OCI-LY7 (cell line): ENCODE measurements around the gene DEF6. TPM values are rescaled to one million over a fixed set of nuclear protein-coding genes. Genes with fewer than 3 reads are reported as not detected.

Experiments
- BruUV-seq: library from RNA; stranded (reverse); fragments of 400-500 nt; replicated peaks from 2 replicates; lab custom pipeline; 2021; lab: Mats Ljungman, UMichigan
- CTCF ChIA-PET: fragments of 300-600 bp; sonication (Branson Sonifier 250); formaldehyde crosslinking; loops from one replicate; lab custom pipeline; 2022; ENCODE audit warnings: antibody characterized with exemption; ENCODE audit not compliant: unreplicated experiment; lab: Charles Lee
- POLR2A ChIA-PET: fragments of 300-600 bp; sonication (Branson Sonifier 250); formaldehyde crosslinking; loops from one replicate; lab custom pipeline; 2022; ENCODE audit warnings: antibody characterized with exemption; lab: Charles Lee
- DNase-seq: peaks from one replicate; pipeline ENCODE4 v3.0.0-alpha.2; 2015; ENCODE audit warnings: low spot score
- H2AFZ ChIP-seq: fragments of 200-600 bp; sonication (generic), shearing (Covaris generic); 2 replicates; pipeline ENCODE4 v1.6.1; 2014; ENCODE audit warnings: mild to moderate bottlenecking, antibody characterized with exemption, low read length, moderate library complexity
- H3K27ac ChIP-seq: fragments of 200-600 bp; sonication (generic); 2 replicates; pipeline ENCODE4 v1.5.1; 2014; ENCODE audit warnings: mixed run types, low read depth, mild to moderate bottlenecking, moderate library complexity, low read length, inconsistent platforms; ENCODE audit not compliant: poor library complexity, severe bottlenecking
- H3K36me3 ChIP-seq: fragments of 200-600 bp; sonication (generic); 2 replicates; pipeline ENCODE4 v1.6.1; 2014; ENCODE audit warnings: mild to moderate bottlenecking, antibody characterized with exemption, low read length, moderate library complexity, mixed read lengths; ENCODE audit not compliant: insufficient read depth
- H3K4me1 ChIP-seq: fragments of 200-600 bp; sonication (generic); 2 replicates; pipeline ENCODE4 v1.5.1; 2014; ENCODE audit warnings: mild to moderate bottlenecking, low read length; ENCODE audit not compliant: insufficient read depth, poor library complexity, severe bottlenecking
- H3K4me2 ChIP-seq: fragments of 200-600 bp; sonication (generic); 2 replicates; pipeline ENCODE4 v1.6.1; 2014; ENCODE audit warnings: mild to moderate bottlenecking, low read length
- H3K4me3 ChIP-seq: fragments of 200-600 bp; sonication (generic); 2 replicates; pipeline ENCODE4 v1.5.1; 2014; ENCODE audit warnings: mild to moderate bottlenecking, low read depth, low read length; ENCODE audit not compliant: poor library complexity, severe bottlenecking
- H3K79me2 ChIP-seq: fragments of 200-600 bp; sonication (generic); 2 replicates; pipeline ENCODE4 v1.6.1; 2016; ENCODE audit warnings: low read depth, mild to moderate bottlenecking, low read length, moderate library complexity, mixed read lengths; ENCODE audit not compliant: insufficient read depth
- H3K9me2 ChIP-seq: fragments of 200-600 bp; sonication (generic); 2 replicates; pipeline ENCODE4 v1.6.1; 2016; ENCODE audit warnings: mild to moderate bottlenecking, low read length, mixed read lengths; ENCODE audit not compliant: insufficient read depth
- H3K9me3 ChIP-seq: fragments of 200-600 bp; sonication (generic); 2 replicates; pipeline ENCODE4 v1.6.1; 2014; ENCODE audit warnings: mild to moderate bottlenecking, mixed run types, low read length, mixed read lengths
- H4K20me1 ChIP-seq: fragments of 200-600 bp; sonication (generic); 2 replicates; pipeline ENCODE4 v1.6.1; 2014; ENCODE audit warnings: mild to moderate bottlenecking, antibody characterized with exemption, low read length, moderate library complexity, mixed read lengths; ENCODE audit not compliant: insufficient read depth
- EZH2phosphoT487 ChIP-seq: fragments of 200-600 bp; sonication (generic); IDR thresholded peaks from 2 replicates; pipeline ENCODE4 v1.6.1; 2018; ENCODE audit warnings: low read depth, borderline replicate concordance, mild to moderate bottlenecking, mixed run types, antibody characterized with exemption, low read length, moderate library complexity, mixed read lengths
- intact Hi-C: fragments of 100-400 bp; cut with micrococcal nuclease; formaldehyde crosslinking; loops from one replicate; pipeline ENCODE4 v1.10.0; 2022; ENCODE audit not compliant: unreplicated experiment
- total RNA-seq, 2 experiments: library from RNA; depleted of rRNA in 1 of 2; stranded (reverse); fragments of >200 nt in 1 of 2; shearing (Covaris generic) in 1 of 2; gene quantifications; 2 replicates each; pipeline ENCODE4 v1.2.3, GENCODE V29; 2014 to 2022
- TF ChIP-seq, protein P1 (sequence below): fragments of 200-600 bp; sonication (generic); conservative IDR thresholded peaks from 2 replicates; pipeline ENCODE4 v1.5.1; 2014; ENCODE audit warnings: mild to moderate bottlenecking, antibody characterized with exemption, low read length, moderate library complexity, mixed read lengths

The DEF6 gene
- total RNA-seq, 2 experiments from 2014 or later = 53.8 to 56.8 TPM

DNA sequence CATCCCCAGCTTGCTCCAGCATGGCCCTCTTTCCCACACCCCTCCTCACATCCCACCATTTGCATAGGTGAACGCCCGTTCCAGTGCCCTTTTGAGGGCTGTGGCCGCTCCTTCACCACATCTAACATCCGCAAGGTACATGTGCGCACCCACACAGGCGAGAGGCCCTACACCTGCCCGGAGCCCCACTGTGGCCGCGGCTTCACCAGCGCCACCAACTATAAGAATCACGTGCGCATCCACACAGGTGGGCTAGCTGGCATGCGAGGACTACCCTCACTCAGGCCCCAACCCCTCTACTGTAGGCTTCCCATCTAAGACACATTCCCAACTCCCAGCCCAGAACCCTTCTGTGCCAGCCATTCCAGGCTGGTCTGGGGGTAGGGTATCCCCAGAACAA is 6.1 kb upstream of the DEF6 start:
- H3K4me1 ChIP-seq = peaks cover 9% of the 10 kb centered on the region
- no peak overlapping the region for H3K4me2 ChIP-seq
- no peaks in the 10 kb centered on the region for H4K20me1 ChIP-seq
- no peak for DNase-seq
- H3K9me2 ChIP-seq = no peaks in the 10 kb centered on the region
- H3K9me3 ChIP-seq = no peaks in the 10 kb centered on the region
- H3K27ac ChIP-seq = no peak overlapping the region
- intact Hi-C loops = no loop called here
- ChIA-PET POLR2A (interaction anchor here (0.6 kb wide), 1 partner anchor 296 kb away, joined by 3 read pairs; no protein-coding TSS in a partner anchor), CTCF (no interaction called here)
- H3K36me3 ChIP-seq = peaks cover 85% of the 10 kb centered on the region
- TF ChIP-seq EZH2phosphoT487 = no peak
- TF ChIP-seq, protein P1, sequence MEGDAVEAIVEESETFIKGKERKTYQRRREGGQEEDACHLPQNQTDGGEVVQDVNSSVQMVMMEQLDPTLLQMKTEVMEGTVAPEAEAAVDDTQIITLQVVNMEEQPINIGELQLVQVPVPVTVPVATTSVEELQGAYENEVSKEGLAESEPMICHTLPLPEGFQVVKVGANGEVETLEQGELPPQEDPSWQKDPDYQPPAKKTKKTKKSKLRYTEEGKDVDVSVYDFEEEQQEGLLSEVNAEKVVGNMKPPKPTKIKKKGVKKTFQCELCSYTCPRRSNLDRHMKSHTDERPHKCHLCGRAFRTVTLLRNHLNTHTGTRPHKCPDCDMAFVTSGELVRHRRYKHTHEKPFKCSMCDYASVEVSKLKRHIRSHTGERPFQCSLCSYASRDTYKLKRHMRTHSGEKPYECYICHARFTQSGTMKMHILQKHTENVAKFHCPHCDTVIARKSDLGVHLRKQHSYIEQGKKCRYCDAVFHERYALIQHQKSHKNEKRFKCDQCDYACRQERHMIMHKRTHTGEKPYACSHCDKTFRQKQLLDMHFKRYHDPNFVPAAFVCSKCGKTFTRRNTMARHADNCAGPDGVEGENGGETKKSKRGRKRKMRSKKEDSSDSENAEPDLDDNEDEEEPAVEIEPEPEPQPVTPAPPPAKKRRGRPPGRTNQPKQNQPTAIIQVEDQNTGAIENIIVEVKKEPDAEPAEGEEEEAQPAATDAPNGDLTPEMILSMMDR = no peak
- no peak overlapping the region for H2AFZ ChIP-seq
- no peaks in the 10 kb centered on the region for H3K79me2 ChIP-seq
- no TSS peak for BruUV-seq
- no peak overlapping the region for H3K4me3 ChIP-seq

DNA sequence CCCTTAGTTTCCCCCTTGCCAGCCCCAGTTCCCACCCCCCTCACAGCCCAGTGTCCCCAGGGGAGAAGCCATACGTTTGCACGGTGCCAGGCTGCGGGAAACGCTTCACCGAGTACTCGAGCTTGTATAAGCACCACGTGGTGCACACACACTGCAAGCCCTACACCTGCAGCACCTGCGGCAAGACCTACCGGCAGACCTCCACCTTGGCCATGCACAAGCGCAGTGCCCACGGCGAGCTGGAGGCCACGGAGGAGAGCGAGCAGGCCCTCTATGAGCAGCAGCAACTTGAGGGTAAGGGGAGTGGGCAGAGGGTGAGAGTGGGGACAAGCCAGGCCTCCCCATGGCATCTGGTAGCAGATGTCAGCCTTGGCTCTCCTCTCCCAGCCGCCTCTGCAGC is 5.1 kb upstream of the DEF6 start:
- H3K4me3 ChIP-seq = no peak overlapping the region
- peak; percentile 39 for DNase-seq
- peaks cover 76% of the 10 kb centered on the region for H3K36me3 ChIP-seq
- intact Hi-C loops = no loop called here
- ChIA-PET CTCF (no interaction called here), POLR2A (interaction anchor here (0.9 kb wide), 1 partner anchor 25 kb away, joined by 4 read pairs; no protein-coding TSS in a partner anchor)
- H3K79me2 ChIP-seq = no peaks in the 10 kb centered on the region
- H3K27ac ChIP-seq = no peak overlapping the region
- no peaks in the 10 kb centered on the region for H3K9me2 ChIP-seq
- H3K4me1 ChIP-seq = peaks cover 19% of the 10 kb centered on the region
- no peaks in the 10 kb centered on the region for H4K20me1 ChIP-seq
- TF ChIP-seq, protein P1 = no peak
- no peak for TF ChIP-seq EZH2phosphoT487
- no peak overlapping the region for H2AFZ ChIP-seq
- H3K9me3 ChIP-seq = no peaks in the 10 kb centered on the region
- no peak overlapping the region for H3K4me2 ChIP-seq
- BruUV-seq = no TSS peak

DNA sequence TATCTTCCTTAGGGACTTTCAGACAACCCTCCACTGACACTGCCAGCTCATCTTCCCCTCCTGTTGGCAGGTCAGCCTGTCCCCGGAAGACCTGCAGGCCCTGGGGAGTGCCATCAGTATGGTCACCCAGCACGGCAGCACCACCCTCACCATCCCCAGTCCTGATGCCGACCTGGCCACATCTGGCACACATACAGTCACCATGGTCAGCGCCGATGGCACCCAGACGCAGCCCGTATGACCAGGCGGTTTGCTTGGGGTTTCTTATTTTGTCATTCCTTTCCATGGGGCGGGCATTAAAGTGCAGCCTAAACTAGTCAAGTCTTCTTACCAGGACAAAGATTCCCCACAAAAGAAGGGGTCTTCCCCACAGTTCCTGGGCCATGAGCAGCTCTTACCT is 3.9 kb upstream of the DEF6 start:
- H3K9me3 ChIP-seq = no peaks in the 10 kb centered on the region
- no peak overlapping the region for H3K27ac ChIP-seq
- H4K20me1 ChIP-seq = no peaks in the 10 kb centered on the region
- TF ChIP-seq, protein P1 = no peak
- TF ChIP-seq EZH2phosphoT487 = no peak
- H3K79me2 ChIP-seq = peaks cover 10% of the 10 kb centered on the region; the same call in 1 of the 2 replicates
- no peak overlapping the region for H2AFZ ChIP-seq
- no peak for DNase-seq
- H3K36me3 ChIP-seq = peaks cover 65% of the 10 kb centered on the region
- ChIA-PET CTCF (no interaction called here), POLR2A (interaction anchor here (0.6 kb wide), 1 partner anchor 54 kb away, joined by 3 read pairs; no protein-coding TSS in a partner anchor)
- H3K4me1 ChIP-seq = peaks cover 28% of the 10 kb centered on the region
- H3K4me3 ChIP-seq = no peak overlapping the region
- no TSS peak for BruUV-seq
- intact Hi-C loops = no loop called here
- no peaks in the 10 kb centered on the region for H3K9me2 ChIP-seq
- H3K4me2 ChIP-seq = no peak overlapping the region
